K562 (cell line): ENCODE data around the gene ASPDH. TPM values are rescaled to one million over a fixed set of nuclear protein-coding genes. Genes with fewer than 3 reads are reported as not detected.

Experiments used
- ATAC-seq: fragments of 200-7000 bp; cut with Tn5 transposase; 3 replicates; pipeline ENCODE4 v1.9.1; 2020; ENCODE audit warnings: moderate library complexity
- BruUV-seq: library from RNA; stranded (reverse); fragments of 400-500 nt; replicated peaks from 2 replicates; lab custom pipeline; 2021; lab: Mats Ljungman, UMichigan
- CTCF ChIA-PET: fragments of 300-600 bp; formaldehyde crosslinking; extraction: SDS; loops from one replicate; lab custom pipeline; 2021; ENCODE audit warnings: low intra/inter-chr PET ratio; lab: Yijun Ruan, JAX
- POLR2A ChIA-PET: fragments of 300-600, 350-650 bp; sonication (Branson Sonifier 250); formaldehyde crosslinking; extraction: SDS; loops from one replicate; lab custom pipeline; 2021; ENCODE audit warnings: antibody characterized with exemption, inconsistent platforms; lab: Yijun Ruan, JAX
- DNase-seq, 4 experiments: peaks; one replicate each; pipeline versions ENCODE4 v3.0.0 to v3.0.0-alpha.2; 2011 to 2018; ENCODE audit warnings: low spot score in 3 of 4, mixed read lengths in 3 of 4; ENCODE audit errors: extremely low read depth in 1 of 4
- FAIRE-seq: peaks from 2 replicates; lab custom pipeline; 2011; peaks lifted over from hg19 to GRCh38; lab: Jason Lieb, UNC
- H2AFZ ChIP-seq: 2 replicates; pipeline ENCODE4 v1.6.0; 2011; ENCODE audit warnings: low read depth, low read length, control low read depth, inconsistent platforms
- H3K27ac ChIP-seq: fragments of 200-600 bp; 3 replicates; pipeline ENCODE4 v1.8.0; 2011; ENCODE audit warnings: low read depth, mild to moderate bottlenecking, control low read depth, inconsistent platforms, low read length, moderate library complexity, mixed read lengths; ENCODE audit errors: extremely low read depth
- H3K27me3 ChIP-seq, 2 experiments: fragments of 300-600 bp in 1 of 2; 2 replicates in 1 of 2; 3 replicates in 1 of 2; pipeline versions ENCODE4 v1.6.0 to v1.8.0; 2011; ENCODE audit warnings: inconsistent platforms in 2 of 2, low read length in 2 of 2, mild to moderate bottlenecking in 1 of 2, mixed read lengths in 1 of 2, moderate library complexity in 1 of 2; ENCODE audit not compliant: control insufficient read depth in 2 of 2, insufficient read depth in 2 of 2
- H3K36me3 ChIP-seq: fragments of 300-600 bp; 3 replicates; pipeline ENCODE4 v1.8.0; 2011; ENCODE audit warnings: mild to moderate bottlenecking, low read length, inconsistent platforms; ENCODE audit not compliant: control insufficient read depth, insufficient read depth
- H3K4me1 ChIP-seq, 2 experiments: fragments of 200-600 bp in 1 of 2; replicated peaks in 1 of 2; 2 replicates in 1 of 2; 3 replicates in 1 of 2; pipeline versions ENCODE4 v1.5.1 to v1.8.0; 2011; ENCODE audit warnings: inconsistent platforms in 2 of 2, low read length in 2 of 2, mild to moderate bottlenecking in 1 of 2, mixed read lengths in 1 of 2, moderate library complexity in 1 of 2; ENCODE audit not compliant: control insufficient read depth in 2 of 2, insufficient read depth in 2 of 2
- H3K4me2 ChIP-seq: 2 replicates; pipeline ENCODE4 v1.6.1; 2011; ENCODE audit warnings: low read length, control low read depth, inconsistent platforms, mixed read lengths; ENCODE audit not compliant: insufficient read depth
- H3K4me3 ChIP-seq: fragments of 200-600 bp; sonication (generic), shearing (Covaris generic); 2 replicates; pipeline ENCODE4 v1.5.1; 2016; ENCODE audit warnings: control low read depth, inconsistent platforms
- H3K79me2 ChIP-seq: fragments of 200-600 bp; 3 replicates; pipeline ENCODE4 v1.8.0; 2011; ENCODE audit warnings: low read length, inconsistent platforms; ENCODE audit not compliant: control insufficient read depth, insufficient read depth
- H3K9ac ChIP-seq, 2 experiments: 2 replicates each; pipeline versions ENCODE4 v1.6.0 to v1.6.1; 2011; ENCODE audit warnings: low read depth in 2 of 2, low read length in 2 of 2, control low read depth in 1 of 2, inconsistent platforms in 1 of 2, mild to moderate bottlenecking in 1 of 2, mixed read lengths in 1 of 2; ENCODE audit not compliant: insufficient read depth in 1 of 2
- H3K9me1 ChIP-seq: one replicate; pipeline ENCODE4 v1.6.0; 2011; ENCODE audit warnings: inconsistent platforms, mild to moderate bottlenecking, low read length, moderate library complexity; ENCODE audit not compliant: control insufficient read depth, insufficient read depth
- H3K9me3 ChIP-seq: replicated peaks from 2 replicates; pipeline ENCODE4 v1.5.1; 2011; ENCODE audit warnings: low read depth, low read length, inconsistent platforms; ENCODE audit not compliant: control insufficient read depth, insufficient read depth
- H4K20me1 ChIP-seq: replicated peaks from 2 replicates; pipeline ENCODE4 v1.6.1; 2011; ENCODE audit warnings: low read length, inconsistent platforms, mixed read lengths; ENCODE audit not compliant: control insufficient read depth, insufficient read depth
- CHAMP1 ChIP-seq: fragments of 450-650 bp; IDR thresholded peaks from 2 replicates; pipeline ENCODE4 v1.6.1; 2016; ENCODE audit warnings: mild to moderate bottlenecking
- PML ChIP-seq: IDR thresholded peaks from 2 replicates; pipeline ENCODE4 v1.6.1; 2012; ENCODE audit warnings: low read length, inconsistent platforms
- POLR3A ChIP-seq: IDR thresholded peaks from 2 replicates; pipeline ENCODE4 v1.6.1; 2011; ENCODE audit warnings: borderline replicate concordance, mild to moderate bottlenecking, moderate library complexity; ENCODE audit not compliant: insufficient read length, insufficient read depth; ENCODE audit errors: extremely low read depth
- RFX7 ChIP-seq: fragments of 250-450 bp; sonication (Bioruptor Pico); IDR thresholded peaks from 2 replicates; pipeline ENCODE4 v1.5.1; 2021; ENCODE audit warnings: mild to moderate bottlenecking
- TSHZ1 ChIP-seq: fragments of 250-450 bp; sonication (Bioruptor Pico); IDR thresholded peaks from 2 replicates; pipeline ENCODE4 v1.4.0; 2020; ENCODE audit warnings: mild to moderate bottlenecking, moderate library complexity
- WGBS: fragments of 100-300 bp; shearing (Covaris generic); methylation state at CpG from one replicate; pipeline ENCODE4 v1.1.6; 2016; ENCODE audit warnings: low coverage, mixed read lengths; ENCODE audit not compliant: insufficient coverage; ENCODE audit errors: missing lambda C conversion rate; 5-methylcytosine and 5-hydroxymethylcytosine counted together
- in situ Hi-C: fragments of 300-500 bp; cut with MboI; formaldehyde crosslinking; loops from 4 replicates; pipeline ENCODE4 v1.15.0; 2018; ENCODE audit warnings: inconsistent platforms, mixed read lengths
- intact Hi-C: fragments of 100-400 bp; cut with micrococcal nuclease; formaldehyde crosslinking; loops from 2 replicates; pipeline ENCODE4 v1.14.2; 2022
- polyA plus RNA-seq, 8 experiments: library from polyadenylated mRNA; depleted of rRNA in 4 of 8; stranded (reverse) in 5 of 8; unstranded in 3 of 8; fragments of >200 nt; fragmentation: Nextera tagmentation in 2 of 8; fragmentation: Illumina TruSeq in 1 of 8; extraction: Ambion mirVana in 2 of 8; extraction: Trizol in 1 of 8; gene quantifications; 2 replicates each; pipeline versions ENCODE4 v1.2.1 to v1.2.3, GENCODE V29; 2011 to 2014; ENCODE audit warnings: inconsistent platforms in 1 of 8, missing spikeins in 1 of 8
- total RNA-seq, 7 experiments: library from RNA; depleted of rRNA in 6 of 7; stranded (reverse); fragments of >200 nt in 6 of 7; fragmentation: Illumina TruSeq in 2 of 7; extraction: Trizol in 2 of 7; gene quantifications; 2 replicates each; pipeline versions ENCODE4 v1.2.1 to v1.2.3, GENCODE V29; 2011 to 2021; ENCODE audit warnings: low replicate concordance in 1 of 7

ASPDH gene
- total and polyA plus RNA-seq, 9 of the 15 experiments (the other 6 are each of a cell fraction or from before 2014, with no cell fraction given): not detected

GRCh38 chr19:50467566-50467965 is 46.1 kb downstream of the ASPDH start:
- ChIA-PET CTCF (no interaction called here), POLR2A (no interaction called here)
- Histone ChIP-seq H3K4me1 (peaks cover 8 to 34% of the 10 kb centered on the region in 2 experiments; a peak in 4 of 5 replicates), H3K9ac (peak overlapping the region in 1 of 2 experiments; percentile 10; a peak in 1 of 4 replicates), H3K36me3 (no peaks in the 10 kb centered on the region), H3K9me3 (no peaks in the 10 kb centered on the region; the same call in 1 of the 2 replicates), H3K27me3 (peaks cover 0 to 18% of the 10 kb centered on the region in 2 experiments; a peak in 3 of 5 replicates), H3K27ac (no peak overlapping the region), H3K4me2 (no peak overlapping the region), H3K9me1 (no peaks in the 10 kb centered on the region), H3K79me2 (no peaks in the 10 kb centered on the region), H3K4me3 (no peak overlapping the region), H2AFZ (no peak overlapping the region), H4K20me1 (no peaks in the 10 kb centered on the region)
- 59% methylated on average over 13 of the region's 18 CpGs for WGBS
- BruUV-seq: no TSS peak
- intact Hi-C loops: no loop called here
- DNase-seq (no peak), ATAC-seq (no peak), FAIRE-seq (no peak)
- in situ Hi-C loops: no loop called here
- TF ChIP-seq TSHZ1 (CRISPR knock-in tag): no peak
- TF ChIP-seq RFX7 (CRISPR knock-in tag): no peak
- TF ChIP-seq POLR3A: no peak
- TF ChIP-seq CHAMP1: no peak
- no peak for TF ChIP-seq PML
